H1 (cell line): ENCODE measurements around the gene STAT1. TPM values are rescaled to one million over a fixed set of nuclear protein-coding genes. Genes with fewer than 3 reads are reported as not detected.

Experiments
- FOSL1 ChIP-seq: IDR thresholded peaks from 2 replicates; pipeline ENCODE4 v1.6.1; 2011; ENCODE audit warnings: mild to moderate bottlenecking, low read depth, low read length, moderate library complexity; ENCODE audit not compliant: insufficient read depth
- polyA plus RNA-seq, 7 experiments: library from polyadenylated mRNA; depleted of rRNA in 3 of 7; stranded (reverse) in 5 of 7; unstranded in 2 of 7; fragments of >200 nt in 5 of 7; fragments of 200-250 nt in 2 of 7; gene quantifications; 1 replicate in 5 of 7; 2 replicates in 1 of 7; 4 replicates in 1 of 7; pipeline versions ENCODE4 v1.2.1 to v1.2.3, GENCODE V29; 2011 to 2013; ENCODE audit warnings: missing spikeins in 2 of 7, mixed read lengths in 2 of 7
- total RNA-seq: library from RNA; stranded (reverse); fragmentation: NEBNext Ultra II Directional; extraction: Animal tissue kit (Norgen Biotek cat#: 25700); gene quantifications from 2 replicates; pipeline ENCODE4 v1.2.1, GENCODE V29; 2021

Gene STAT1
- total and polyA plus RNA-seq, 2 of the 8 experiments (the other 6 are each of a cell fraction or from before 2014, with no cell fraction given), result 20.3 to 43.0 TPM

DNA sequence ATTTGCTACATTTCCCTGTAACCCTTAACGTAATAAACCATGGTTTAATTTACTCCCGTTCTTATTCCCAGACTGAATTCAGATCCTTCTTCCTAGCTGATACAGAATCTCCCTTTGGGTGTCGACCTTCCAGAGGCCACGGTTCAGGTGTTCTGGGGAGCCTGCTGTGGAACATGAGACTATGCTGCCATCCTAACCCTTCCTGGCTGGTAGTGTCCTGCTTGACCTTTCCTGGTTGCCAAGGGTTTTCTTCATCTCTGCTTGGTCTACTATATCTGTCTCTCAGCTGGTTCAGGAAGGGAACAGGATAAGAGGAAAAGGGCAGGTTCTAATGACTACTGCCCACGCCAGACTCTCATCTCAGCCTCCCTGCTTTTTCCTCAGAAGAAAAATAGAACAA, 36.5 kb downstream of the STAT1 start (continued):
- TF ChIP-seq FOSL1, result no peak
